Aorta (tissue), 5 donors: ENCODE data around the gene TUNAR. TPM values are rescaled to one million over a fixed set of nuclear protein-coding genes. Genes with fewer than 3 reads are reported as not detected.

Experiments
- ATAC-seq: fragments of 200-7000 bp; cut with Tn5 transposase; one replicate; pipeline ENCODE4 v1.9.1; 2022; ENCODE audit warnings: moderate library complexity; ENCODE audit not compliant: low FRiP score
- DNase-seq, 2 donors: peaks; one replicate each; pipeline ENCODE4 v3.0.0-alpha.2; 2020
- H3K27ac ChIP-seq, 2 donors: one replicate each; pipeline ENCODE4 v1.5.1; 2013; ENCODE audit warnings: low read length in 2 of 2, mild to moderate bottlenecking in 2 of 2, moderate library complexity in 2 of 2, control low read depth in 1 of 2, inconsistent platforms in 1 of 2, low read depth in 1 of 2
- H3K27me3 ChIP-seq, 2 donors: one replicate each; pipeline ENCODE4 v1.6.1; 2013; ENCODE audit warnings: control low read depth in 1 of 2, low read length in 1 of 2, mild to moderate bottlenecking in 1 of 2, moderate library complexity in 1 of 2; ENCODE audit not compliant: insufficient read depth in 2 of 2, control insufficient read depth in 1 of 2
- H3K36me3 ChIP-seq, 2 donors: one replicate each; pipeline ENCODE4 v1.6.1; 2013; ENCODE audit warnings: control low read depth in 1 of 2, low read length in 1 of 2, mild to moderate bottlenecking in 1 of 2; ENCODE audit not compliant: insufficient read depth in 2 of 2, control insufficient read depth in 1 of 2
- H3K4me1 ChIP-seq, 2 donors: one replicate each; pipeline ENCODE4 v1.6.1; 2013; ENCODE audit warnings: low read length in 2 of 2, control low read depth in 1 of 2, mild to moderate bottlenecking in 1 of 2, moderate library complexity in 1 of 2; ENCODE audit not compliant: insufficient read depth in 2 of 2, control insufficient read depth in 1 of 2
- H3K4me3 ChIP-seq, 2 donors: one replicate each; pipeline ENCODE4 v1.5.1; 2013; ENCODE audit warnings: low read length in 2 of 2, control low read depth in 1 of 2, mild to moderate bottlenecking in 1 of 2
- H3K9me3 ChIP-seq: one replicate; pipeline ENCODE4 v1.6.1; 2013; ENCODE audit warnings: mild to moderate bottlenecking, low read length; ENCODE audit not compliant: control insufficient read depth
- WGBS, 2 donors: extraction: QIAGEN DNeasy Blood & Tissue Kit; methylation state at CpG; one replicate each; pipeline ENCODE4 v1.1.7; 2013; 5-methylcytosine and 5-hydroxymethylcytosine counted together
- intact Hi-C, 2 donors: fragments of 100-400 bp; cut with DNase I; formaldehyde crosslinking; loops; one replicate each; pipeline versions ENCODE4 v1.14.2 to v1.15.0; 2022
- long read RNA-seq, 2 donors: library from polyadenylated mRNA; unstranded; transcript quantifications; one replicate each; pipeline ENCODE4 v2.0.0, GENCODE V29; 2020 to 2021
- polyA plus RNA-seq, 2 donors: library from polyadenylated mRNA; stranded (reverse); fragments of 200-250 nt; gene quantifications; one replicate each; pipeline ENCODE4 v1.2.3, GENCODE V29; 2013
- total RNA-seq, 2 donors: library from RNA; stranded (reverse); fragmentation: NEBNext Ultra II Directional; extraction: Animal tissue kit (Norgen Biotek cat#: 25700); gene quantifications; one replicate each; pipeline ENCODE4 v1.2.1, GENCODE V29; 2021
- donor health status: healthy with polysubstance abuse.
- donor health status: Bipolar disorder and iron deficiency.
- donor health status: DM: no; HTN: no; CAD: no.
- donor health status: DM: no; HTN: no; CAD: no.
- donor health status: DM: yes; HTN: yes; CAD: no.

TUNAR gene
- total RNA-seq (not detected), polyA plus RNA-seq (not detected)
- long read RNA-seq, donor 1 = 0 reads
- long read RNA-seq, donor 2 = 0 reads

GRCh38 chr14:95876761-95877538 is at the start of gene TUNAR:
TSS of gene TUNAR (plus strand) at chr14:95876832.
- intact Hi-C loops = no loop called here
- DNase-seq (no peak), ATAC-seq (no peak)
- Histone ChIP-seq H3K27me3 (no peaks in the 10 kb centered on the region), H3K4me3 (peak within 1 kb of the TSS; percentile 24 to 28), H3K9me3 (no peaks in the 10 kb centered on the region), H3K36me3 (no peaks in the 10 kb centered on the region), H3K27ac (no peak within 1 kb of the TSS), H3K4me1 (no peaks in the 10 kb centered on the region)
- 7 to 8% methylated on average over 59 to 70 of the region's 70 CpGs for WGBS, 2 donors

GRCh38 chr14:95828649-95829265 is 47.9 kb upstream of the TUNAR start:
- ATAC-seq (no peak), DNase-seq (no peak)
- Histone ChIP-seq H3K36me3 (no peaks in the 10 kb centered on the region), H3K4me1 (no peaks in the 10 kb centered on the region), H3K27ac (no peak overlapping the region), H3K27me3 (no peaks in the 10 kb centered on the region), H3K9me3 (peaks cover 7% of the 10 kb centered on the region), H3K4me3 (no peak overlapping the region)
- WGBS, 2 donors = 72 to 89% methylated on average over 3 of the region's 3 CpGs
- intact Hi-C loops = no loop called here

- intact Hi-C loops = no loop called here
- no peak for ATAC-seq
These were observed 47.3 kb upstream of the TUNAR start for GRCh38 chr14:95829321-95829720.

GRCh38 chr14:95830386-95830785 is 46.2 kb upstream of the TUNAR start:
- Histone ChIP-seq H3K36me3 (no peaks in the 10 kb centered on the region), H3K4me3 (no peak overlapping the region), H3K27me3 (no peaks in the 10 kb centered on the region), H3K4me1 (no peaks in the 10 kb centered on the region), H3K27ac (no peak overlapping the region), H3K9me3 (peaks cover 7% of the 10 kb centered on the region)
- WGBS, 2 donors = 23 to 29% methylated on average over 3 of the region's 3 CpGs
- DNase-seq (no peak), ATAC-seq (no peak)
- intact Hi-C loops = no loop called here

More at GRCh38 chr14:95829321-95829720, 47.3 kb upstream of the TUNAR start:
- 81 to 86% methylated on average over 3 of the region's 3 CpGs for WGBS, 2 donors
- H3K4me1 ChIP-seq = no peaks in the 10 kb centered on the region
- peaks cover 7% of the 10 kb centered on the region for H3K9me3 ChIP-seq
- no peak for DNase-seq
- no peak overlapping the region for H3K4me3 ChIP-seq
- no peaks in the 10 kb centered on the region for H3K27me3 ChIP-seq
- no peak overlapping the region for H3K27ac ChIP-seq
- H3K36me3 ChIP-seq = no peaks in the 10 kb centered on the region

GRCh38 chr14:95831041-95831440 is 45.6 kb upstream of the TUNAR start:
- no peak overlapping the region for H3K27ac ChIP-seq
- peaks cover 7% of the 10 kb centered on the region for H3K9me3 ChIP-seq
- H3K4me1 ChIP-seq = no peaks in the 10 kb centered on the region
- no peaks in the 10 kb centered on the region for H3K36me3 ChIP-seq
- WGBS, 2 donors = 93% methylated on average over 2 of the region's 2 CpGs
- no peak for DNase-seq
- H3K4me3 ChIP-seq = no peak overlapping the region
- ATAC-seq = no peak
- H3K27me3 ChIP-seq = no peaks in the 10 kb centered on the region
- intact Hi-C loops = no loop called here

GRCh38 chr14:95831468-95831867 is 45.2 kb upstream of the TUNAR start:
- WGBS, 2 donors = 20 to 25% methylated on average over 5 of the region's 5 CpGs
- no peak for DNase-seq
- Histone ChIP-seq H3K27ac (no peak overlapping the region), H3K27me3 (no peaks in the 10 kb centered on the region), H3K36me3 (no peaks in the 10 kb centered on the region), H3K4me3 (no peak overlapping the region), H3K9me3 (peaks cover 7% of the 10 kb centered on the region), H3K4me1 (no peaks in the 10 kb centered on the region)
- no peak for ATAC-seq
- intact Hi-C loops = no loop called here

- Histone ChIP-seq H3K36me3 (no peaks in the 10 kb centered on the region), H3K27ac (no peak overlapping the region), H3K4me3 (no peak overlapping the region), H3K4me1 (no peaks in the 10 kb centered on the region), H3K9me3 (peaks cover 7% of the 10 kb centered on the region), H3K27me3 (no peaks in the 10 kb centered on the region)
- no peak for DNase-seq
- WGBS, 2 donors = 25 to 27% methylated on average over 7 to 8 of the region's 8 CpGs
- intact Hi-C loops = no loop called here
- ATAC-seq = no peak
These were observed 44.6 kb upstream of the TUNAR start for GRCh38 chr14:95832012-95832411.

- Histone ChIP-seq H3K4me1 (no peaks in the 10 kb centered on the region), H3K27ac (no peak overlapping the region), H3K9me3 (peaks cover 7% of the 10 kb centered on the region), H3K36me3 (no peaks in the 10 kb centered on the region), H3K4me3 (no peak overlapping the region), H3K27me3 (no peaks in the 10 kb centered on the region)
- intact Hi-C loops = no loop called here
- 62 to 79% methylated on average over 3 of the region's 3 CpGs for WGBS, 2 donors
- ATAC-seq (no peak), DNase-seq (no peak)
These were observed 43.2 kb upstream of the TUNAR start for GRCh38 chr14:95833429-95833828.

- no peak for DNase-seq
- Histone ChIP-seq H3K36me3 (no peaks in the 10 kb centered on the region), H3K27me3 (no peaks in the 10 kb centered on the region), H3K4me3 (no peak overlapping the region), H3K4me1 (no peaks in the 10 kb centered on the region), H3K27ac (no peak overlapping the region), H3K9me3 (peaks cover under 1% of the 10 kb centered on the region)
- WGBS, 2 donors = 2 to 14% methylated on average over 2 of the region's 2 CpGs
- intact Hi-C loops = no loop called here
- ATAC-seq = no peak
These were observed 42.1 kb upstream of the TUNAR start for GRCh38 chr14:95834496-95834895.
